K562 (cell line): ENCODE data around the gene RASSF1. TPM values are rescaled to one million over a fixed set of nuclear protein-coding genes. Genes with fewer than 3 reads are reported as not detected.

ENCODE experiments used
- CREM ChIP-seq: IDR thresholded peaks from 2 replicates; pipeline ENCODE4 v1.6.1; 2014; ENCODE audit warnings: antibody characterized with exemption, low read depth
- MGA ChIP-seq: fragments of 450-650 bp; IDR thresholded peaks from 2 replicates; pipeline ENCODE4 v1.6.1; 2016; ENCODE audit warnings: mild to moderate bottlenecking, moderate library complexity
- polyA plus RNA-seq, 8 experiments: library from polyadenylated mRNA; depleted of rRNA in 4 of 8; stranded (reverse) in 5 of 8; unstranded in 3 of 8; fragments of >200 nt; fragmentation: Nextera tagmentation in 2 of 8; fragmentation: Illumina TruSeq in 1 of 8; extraction: Ambion mirVana in 2 of 8; extraction: Trizol in 1 of 8; gene quantifications; 2 replicates each; pipeline versions ENCODE4 v1.2.1 to v1.2.3, GENCODE V29; 2011 to 2014; ENCODE audit warnings: inconsistent platforms in 1 of 8, missing spikeins in 1 of 8
- total RNA-seq, 7 experiments: library from RNA; depleted of rRNA in 6 of 7; stranded (reverse); fragments of >200 nt in 6 of 7; fragmentation: Illumina TruSeq in 2 of 7; extraction: Trizol in 2 of 7; gene quantifications; 2 replicates each; pipeline versions ENCODE4 v1.2.1 to v1.2.3, GENCODE V29; 2011 to 2021; ENCODE audit warnings: low replicate concordance in 1 of 7
- TF ChIP-seq, protein P1 (sequence below), 3 experiments: IDR thresholded peaks in 2 of 3; conservative IDR thresholded peaks in 1 of 3; 2 replicates each; pipeline ENCODE4 v1.5.1; 2011 to 2012; ENCODE audit warnings: low read length in 3 of 3, mild to moderate bottlenecking in 3 of 3, control low read depth in 2 of 3, improper control_type of control experiment in 1 of 3, inconsistent platforms in 1 of 3, low read depth in 1 of 3, mixed read lengths in 1 of 3, moderate library complexity in 1 of 3; ENCODE audit not compliant: insufficient read depth in 2 of 3

RASSF1 gene
- total and polyA plus RNA-seq, 9 of the 15 experiments (the other 6 are each of a cell fraction or from before 2014, with no cell fraction given): 3.6 to 57.1 (median 24.6) TPM

DNA sequence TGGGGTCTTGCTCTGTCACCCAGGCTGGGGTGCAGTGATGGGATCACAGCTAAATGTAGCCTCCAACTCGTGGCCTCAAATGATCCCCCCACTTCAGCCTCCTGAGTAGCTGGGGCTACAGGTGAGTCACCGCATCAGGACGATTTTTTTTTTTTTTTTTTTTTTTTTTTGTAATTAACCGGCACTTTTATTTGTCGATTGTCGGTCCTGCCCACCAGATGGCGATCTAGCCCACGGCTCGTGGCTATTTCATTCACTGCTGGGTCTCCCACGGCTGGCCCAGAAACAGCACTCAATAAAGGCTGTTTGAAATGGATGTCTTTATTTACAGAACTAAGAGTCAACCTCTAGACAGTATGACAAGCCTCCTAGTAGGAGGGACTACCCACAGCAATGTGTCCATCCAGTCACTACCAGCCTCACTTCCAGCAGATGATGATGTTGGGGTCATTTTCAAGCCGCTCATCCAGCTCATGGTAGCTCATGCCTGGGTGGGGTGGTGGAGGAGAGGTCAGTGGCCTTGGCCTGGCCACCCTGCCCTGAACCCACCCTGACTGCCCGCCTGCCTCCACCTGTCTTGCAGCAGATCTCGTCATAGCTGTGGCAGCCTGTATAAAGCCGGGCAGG, 6.7 kb upstream of the RASSF1 start (continued):
- TF ChIP-seq MGA (no peak), CREM (no peak)
- TF ChIP-seq, protein P1, sequence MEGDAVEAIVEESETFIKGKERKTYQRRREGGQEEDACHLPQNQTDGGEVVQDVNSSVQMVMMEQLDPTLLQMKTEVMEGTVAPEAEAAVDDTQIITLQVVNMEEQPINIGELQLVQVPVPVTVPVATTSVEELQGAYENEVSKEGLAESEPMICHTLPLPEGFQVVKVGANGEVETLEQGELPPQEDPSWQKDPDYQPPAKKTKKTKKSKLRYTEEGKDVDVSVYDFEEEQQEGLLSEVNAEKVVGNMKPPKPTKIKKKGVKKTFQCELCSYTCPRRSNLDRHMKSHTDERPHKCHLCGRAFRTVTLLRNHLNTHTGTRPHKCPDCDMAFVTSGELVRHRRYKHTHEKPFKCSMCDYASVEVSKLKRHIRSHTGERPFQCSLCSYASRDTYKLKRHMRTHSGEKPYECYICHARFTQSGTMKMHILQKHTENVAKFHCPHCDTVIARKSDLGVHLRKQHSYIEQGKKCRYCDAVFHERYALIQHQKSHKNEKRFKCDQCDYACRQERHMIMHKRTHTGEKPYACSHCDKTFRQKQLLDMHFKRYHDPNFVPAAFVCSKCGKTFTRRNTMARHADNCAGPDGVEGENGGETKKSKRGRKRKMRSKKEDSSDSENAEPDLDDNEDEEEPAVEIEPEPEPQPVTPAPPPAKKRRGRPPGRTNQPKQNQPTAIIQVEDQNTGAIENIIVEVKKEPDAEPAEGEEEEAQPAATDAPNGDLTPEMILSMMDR (IDR thresholded peaks at IDR 0.05 in 2 of 3, conservative IDR thresholded peaks at IDR 0.05 in 1 of 3; ENCODE audit: insufficient read depth in 2 of 3, low read depth in 1 of 3, low read length in 3 of 3): peak; percentile 67 to 73 (median 70)
